WTC11 (cell line): ENCODE measurements around the gene HERC5.

Experiments
- ATF2 ChIP-seq: sonication (generic); formaldehyde crosslinking; IDR thresholded peaks from 2 replicates; pipeline ENCODE4 v1.8.1; 2022; ENCODE audit warnings: low read depth, missing genetic modification reagents, borderline replicate concordance
- CTCF ChIP-seq: fragments of 200-600 bp; IDR thresholded peaks from 2 replicates; pipeline ENCODE4 v1.8.0; 2022; ENCODE audit warnings: antibody characterized with exemption
- ELF4 ChIP-seq: sonication (generic); formaldehyde crosslinking; IDR thresholded peaks from 2 replicates; pipeline ENCODE4 v1.8.1; 2022; ENCODE audit warnings: low read depth, mild to moderate bottlenecking, moderate library complexity, missing genetic modification reagents
- ESRRA ChIP-seq: sonication (generic); formaldehyde crosslinking; IDR thresholded peaks from 2 replicates; pipeline ENCODE4 v1.8.1; 2022; ENCODE audit warnings: mild to moderate bottlenecking, missing genetic modification reagents, borderline replicate concordance
- FOXJ3 ChIP-seq: sonication (generic); formaldehyde crosslinking; IDR thresholded peaks from 2 replicates; pipeline ENCODE4 v1.9.0; 2021; ENCODE audit warnings: missing genetic modification reagents, mild to moderate bottlenecking, borderline replicate concordance
- FOXP4 ChIP-seq: sonication (generic); formaldehyde crosslinking; IDR thresholded peaks from 2 replicates; pipeline ENCODE4 v1.8.0; 2022; ENCODE audit warnings: mild to moderate bottlenecking, missing genetic modification reagents
- GRHL2 ChIP-seq: fragments of 250-450 bp; sonication (Bioruptor Pico); IDR thresholded peaks from 2 replicates; pipeline ENCODE4 v1.8.0; 2022; ENCODE audit warnings: mild to moderate bottlenecking, moderate library complexity; ENCODE audit not compliant: insufficient replicate concordance, severe bottlenecking
- PRDM15 ChIP-seq: sonication (generic); formaldehyde crosslinking; IDR thresholded peaks from 2 replicates; pipeline ENCODE4 v1.8.0; 2022; ENCODE audit warnings: missing genetic modification reagents
- ZBTB21 ChIP-seq: sonication (generic); formaldehyde crosslinking; IDR thresholded peaks from 2 replicates; pipeline ENCODE4 v1.8.1; 2023; ENCODE audit warnings: mild to moderate bottlenecking, missing genetic modification reagents, borderline replicate concordance

GRCh38 chr4:88446124-88446523, 10.8 kb upstream of the HERC5 start:
- no peak for TF ChIP-seq PRDM15 (CRISPR knock-in tag)
- no peak for TF ChIP-seq FOXJ3 (CRISPR knock-in tag)
- no peak for TF ChIP-seq GRHL2 (CRISPR knock-in tag)
- TF ChIP-seq ATF2 (CRISPR knock-in tag), result no peak
- TF ChIP-seq CTCF, result no peak
- no peak for TF ChIP-seq ESRRA
- TF ChIP-seq ZBTB21 (CRISPR knock-in tag), result no peak
- no peak for TF ChIP-seq ELF4 (CRISPR knock-in tag)
- no peak for TF ChIP-seq FOXP4 (CRISPR knock-in tag)
